GM21619 (cell line): Measurements from ENCODE around the gene TRMU.
"Not testable (repeated sequence)": the region's sequence is repeated elsewhere in the genome, so short reads cannot be mapped to it uniquely, and the experiment has no call there.

ENCODE experiments used
- ATAC-seq: cut with Tn5 transposase; IDR thresholded peaks from one replicate; pipeline ENCODE4 v1.9.1; 2021; ENCODE audit not compliant: unreplicated experiment

The TRMU gene

DNA sequence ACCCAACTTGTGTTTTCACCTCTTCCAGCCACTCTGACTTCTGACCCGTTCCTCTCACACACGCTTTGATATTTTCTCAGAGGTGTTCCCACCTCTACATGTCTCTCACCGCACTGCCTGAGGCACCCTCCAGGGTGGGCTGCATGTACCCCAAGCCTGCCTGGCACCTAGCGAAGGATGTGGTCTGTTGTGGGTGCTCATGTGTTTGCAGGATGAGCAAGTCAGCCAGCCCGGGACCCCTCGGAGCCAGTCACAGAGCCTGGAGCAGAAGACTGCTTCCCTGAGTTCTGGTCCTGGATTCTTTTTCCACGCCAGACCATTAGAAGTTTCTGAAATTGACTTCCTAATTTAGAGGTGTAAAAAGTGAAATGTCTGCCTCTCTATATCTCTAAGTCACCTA lies 35.0 kb upstream of the TRMU start:
- ATAC-seq, result no peak

DNA sequence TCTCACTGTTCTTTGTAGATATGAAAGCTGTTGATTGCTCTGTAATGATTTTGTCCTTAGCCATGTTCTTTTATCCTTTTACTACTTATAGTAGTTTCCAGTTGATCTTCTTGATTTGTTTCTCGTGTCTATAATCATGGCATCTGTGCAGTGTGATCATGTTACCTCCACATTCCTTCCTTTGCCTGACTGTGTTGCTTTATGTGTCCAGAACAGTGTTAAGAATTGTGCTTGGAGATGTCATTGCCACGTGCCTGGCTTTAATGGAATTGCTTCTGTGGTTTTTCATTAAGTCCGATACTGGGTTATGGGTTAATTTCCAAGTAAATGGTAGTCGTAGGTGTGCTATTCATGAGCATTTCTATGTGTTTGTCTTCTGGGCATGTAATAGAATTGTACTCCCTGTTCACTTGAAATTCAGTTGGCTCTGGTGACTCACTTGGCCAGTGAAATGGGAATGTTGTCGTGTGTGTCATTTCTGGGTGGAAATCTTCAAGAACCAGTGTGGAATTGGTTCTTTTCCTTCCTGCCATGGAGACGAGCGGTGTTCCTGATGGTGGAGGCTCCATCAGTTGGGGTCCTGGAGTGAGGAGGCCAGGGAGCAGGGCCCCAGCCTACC lies 32.1 kb upstream of the TRMU start:
- ATAC-seq, result no peak

DNA sequence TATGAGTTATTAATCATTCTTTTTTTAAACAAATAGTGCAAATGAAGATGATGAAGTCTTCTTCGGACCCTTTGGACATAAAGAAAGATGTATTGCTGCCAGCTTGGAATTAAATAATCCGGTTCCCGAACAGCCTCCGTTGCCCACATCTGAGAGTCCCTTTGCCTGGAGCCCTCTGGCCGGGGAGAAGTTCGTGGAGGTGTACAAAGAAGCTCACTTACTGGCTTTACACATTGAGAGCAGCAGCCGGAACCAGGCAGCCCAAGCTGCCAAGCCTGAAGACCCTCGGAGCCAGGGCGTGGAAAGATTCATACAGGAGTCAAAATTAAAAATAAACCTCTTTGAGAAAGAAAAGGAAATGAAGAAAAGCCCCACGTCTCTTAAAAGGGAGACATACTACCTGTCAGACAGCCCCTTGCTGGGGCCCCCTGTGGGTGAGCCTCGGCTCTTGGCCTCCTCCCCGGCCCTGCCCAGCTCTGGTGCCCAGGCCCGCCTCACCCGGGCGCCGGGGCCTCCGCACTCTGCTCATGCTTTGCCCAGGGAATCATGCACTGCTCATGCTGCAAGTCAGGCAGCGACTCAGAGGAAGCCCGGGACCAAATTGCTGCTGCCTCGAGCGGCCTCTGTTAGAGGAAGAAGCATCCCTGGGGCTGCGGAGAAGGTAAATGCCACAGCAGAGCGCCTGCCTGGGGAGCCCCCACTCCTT lies 27.1 kb upstream of the TRMU start:
- ATAC-seq, result no peak

DNA sequence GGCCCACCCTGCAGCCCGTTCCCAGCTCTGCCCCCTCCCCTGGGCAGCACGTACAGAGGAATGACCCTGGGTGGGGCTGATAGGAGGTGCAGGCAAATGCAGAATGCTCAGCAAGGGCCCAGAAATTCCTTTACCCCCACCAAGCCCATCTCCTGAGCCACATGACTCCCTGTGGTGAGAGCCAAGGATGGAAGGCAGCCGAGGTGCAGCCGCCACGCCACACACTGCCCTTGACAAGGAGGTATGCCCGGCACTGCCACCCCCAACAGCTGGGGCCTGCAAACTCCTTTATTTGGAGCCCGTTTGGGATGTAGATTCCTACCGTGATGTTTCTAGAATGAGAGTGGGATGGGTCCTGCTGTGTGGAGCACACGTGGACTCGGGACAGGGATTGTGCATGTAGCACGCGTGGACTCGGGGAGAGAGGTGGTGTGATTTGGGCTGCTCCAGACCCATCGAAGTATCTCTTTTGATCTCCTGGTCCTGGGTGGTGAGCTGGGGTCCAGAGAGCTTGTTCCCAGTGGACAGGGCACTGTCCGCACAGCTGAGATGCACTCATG lies 25.9 kb upstream of the TRMU start:
- ATAC-seq, result no peak

DNA sequence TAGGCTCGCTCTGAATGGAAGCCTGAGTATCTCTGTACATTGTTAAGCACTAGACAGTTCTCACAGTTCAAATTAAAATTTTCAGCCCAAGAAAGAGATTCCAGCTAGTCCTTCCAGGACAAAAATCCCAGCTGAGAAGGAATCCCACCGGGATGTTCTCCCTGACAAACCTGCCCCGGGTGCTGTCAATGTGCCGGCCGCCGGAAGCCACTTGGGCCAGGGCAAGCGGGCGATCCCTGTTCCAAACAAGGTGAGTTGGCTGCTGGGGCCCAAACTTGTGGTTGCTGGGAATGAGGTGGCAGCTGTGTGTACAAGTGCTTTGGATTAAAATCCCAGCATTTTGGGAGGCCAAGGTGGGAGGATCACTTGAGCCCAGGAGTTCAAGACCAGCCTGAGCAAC lies 23.5 kb upstream of the TRMU start:
- no peak for ATAC-seq

DNA sequence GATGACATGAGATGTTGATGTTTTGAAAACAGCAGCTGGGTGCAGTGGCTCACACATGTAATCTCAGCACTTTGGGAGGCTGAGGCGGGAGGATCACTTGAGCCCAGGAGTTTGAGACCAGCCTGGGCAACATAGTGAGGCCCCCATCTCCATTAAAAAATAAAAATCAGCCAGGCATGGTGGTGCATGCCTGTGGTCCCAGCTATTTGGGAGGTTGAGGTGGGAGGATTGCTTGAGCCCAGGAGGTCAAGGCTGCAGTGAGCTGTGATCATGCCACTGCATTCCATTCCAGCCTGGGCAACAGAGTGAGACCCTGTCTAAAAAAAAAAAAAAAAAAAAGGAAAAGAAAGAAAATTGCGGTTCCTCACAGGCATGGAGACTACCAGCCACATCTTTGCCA lies 22.7 kb upstream of the TRMU start:
- ATAC-seq, result not testable (repeated sequence)

DNA sequence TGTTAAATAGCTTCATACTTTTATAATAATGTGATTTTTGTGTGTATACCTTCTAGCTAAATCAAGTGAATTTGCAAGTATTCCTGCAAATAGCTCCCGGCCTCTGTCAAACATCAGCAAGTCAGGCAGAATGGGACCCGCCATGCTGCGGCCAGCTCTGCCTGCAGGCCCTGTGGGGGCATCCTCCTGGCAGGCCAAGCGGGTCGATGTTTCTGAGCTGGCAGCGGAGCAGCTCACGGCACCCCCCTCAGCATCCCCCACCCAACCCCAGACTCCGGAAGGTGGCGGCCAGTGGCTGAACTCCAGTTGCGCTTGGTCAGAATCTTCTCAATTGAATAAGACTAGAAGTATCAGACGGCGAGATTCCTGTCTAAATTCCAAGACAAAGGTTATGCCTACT lies 19.5 kb upstream of the TRMU start:
- ATAC-seq, result no peak

DNA sequence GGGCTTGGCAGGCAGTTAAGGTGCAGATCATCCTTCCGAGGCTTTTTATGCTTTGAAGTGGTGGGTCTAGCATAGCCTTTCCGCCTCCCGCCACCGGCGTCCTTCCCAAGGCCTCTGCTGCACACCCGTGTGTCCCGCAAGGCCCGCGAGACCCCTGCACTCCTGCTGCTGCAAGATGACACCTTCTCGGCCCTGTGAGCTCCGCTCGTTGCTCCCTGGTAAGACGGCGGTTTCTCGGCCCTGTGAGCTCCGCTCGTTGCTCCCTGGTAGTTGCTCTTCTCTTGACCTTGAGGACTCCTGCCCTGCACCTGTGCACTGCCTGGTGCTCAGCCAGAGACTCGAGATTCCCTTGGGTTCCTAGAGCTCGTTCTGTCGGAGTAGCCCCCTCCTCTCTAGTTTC lies 17.9 kb upstream of the TRMU start:
- no peak for ATAC-seq

DNA sequence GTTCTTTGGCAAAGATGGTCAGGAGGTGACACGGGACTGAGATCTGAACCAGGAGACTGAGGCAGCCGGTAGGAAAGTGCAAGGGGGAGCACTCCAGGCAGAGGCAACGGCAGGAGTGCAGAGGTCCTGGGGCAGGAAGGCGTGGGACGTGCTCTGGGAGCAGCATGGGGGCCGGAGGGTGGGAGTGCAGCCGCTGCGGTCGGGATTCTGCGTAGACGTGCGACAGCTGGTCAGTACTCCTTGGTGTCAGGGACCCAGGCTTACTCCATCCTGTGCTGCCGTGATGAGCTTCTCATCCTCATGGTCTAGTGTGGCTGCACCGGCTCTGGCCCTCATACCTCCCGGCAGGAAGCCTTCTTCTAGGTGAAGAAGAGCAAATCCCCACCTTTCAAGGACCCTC lies 16.9 kb upstream of the TRMU start:
- ATAC-seq, result no peak

DNA sequence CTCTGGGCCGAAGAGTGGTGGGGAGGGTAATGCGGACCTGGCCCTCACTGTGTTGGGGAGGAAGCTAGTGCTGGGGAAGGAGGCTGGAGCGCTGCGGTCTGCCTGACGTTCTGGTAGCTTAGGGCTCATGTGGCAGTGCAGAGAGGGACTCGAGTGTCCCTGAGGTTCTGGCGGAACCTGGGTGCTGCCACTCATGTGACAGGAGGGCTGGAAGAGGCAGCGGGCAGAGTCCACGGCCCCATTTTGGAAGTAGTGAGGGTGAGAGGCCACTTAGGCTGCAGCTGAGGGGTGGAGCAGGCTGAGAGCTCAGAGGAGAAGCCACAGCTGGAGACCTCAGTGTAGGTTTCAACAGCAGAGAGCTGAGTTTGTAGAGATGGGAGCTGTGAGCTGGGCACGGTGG lies 16.2 kb upstream of the TRMU start:
- ATAC-seq, result no peak

DNA sequence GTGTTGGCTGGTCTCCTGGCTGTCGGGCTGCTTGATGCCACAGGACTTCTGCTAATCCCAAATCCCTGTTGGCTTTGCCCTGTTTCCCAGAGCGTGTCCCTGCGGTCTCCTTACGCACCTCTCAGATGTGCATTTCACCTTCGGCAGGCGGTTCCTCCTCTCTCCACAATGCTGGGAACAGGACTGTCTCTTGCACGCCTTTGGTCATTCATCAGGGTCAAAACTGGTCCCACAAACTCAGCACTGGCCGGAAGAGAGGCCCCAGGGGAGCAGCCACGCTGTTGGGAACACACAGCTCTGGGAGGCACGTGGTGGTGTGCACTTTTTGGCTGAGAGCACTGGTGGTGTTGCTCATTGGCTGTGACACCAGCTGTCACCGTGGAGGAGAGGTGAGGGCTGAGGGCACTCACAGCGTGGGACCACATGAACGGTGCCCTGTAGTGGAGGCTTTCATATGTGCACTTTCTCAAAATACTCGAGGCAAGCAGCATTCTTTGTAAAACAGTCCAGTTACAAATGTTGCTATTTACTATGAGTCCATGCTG lies 15.3 kb upstream of the TRMU start:
- no peak for ATAC-seq

DNA sequence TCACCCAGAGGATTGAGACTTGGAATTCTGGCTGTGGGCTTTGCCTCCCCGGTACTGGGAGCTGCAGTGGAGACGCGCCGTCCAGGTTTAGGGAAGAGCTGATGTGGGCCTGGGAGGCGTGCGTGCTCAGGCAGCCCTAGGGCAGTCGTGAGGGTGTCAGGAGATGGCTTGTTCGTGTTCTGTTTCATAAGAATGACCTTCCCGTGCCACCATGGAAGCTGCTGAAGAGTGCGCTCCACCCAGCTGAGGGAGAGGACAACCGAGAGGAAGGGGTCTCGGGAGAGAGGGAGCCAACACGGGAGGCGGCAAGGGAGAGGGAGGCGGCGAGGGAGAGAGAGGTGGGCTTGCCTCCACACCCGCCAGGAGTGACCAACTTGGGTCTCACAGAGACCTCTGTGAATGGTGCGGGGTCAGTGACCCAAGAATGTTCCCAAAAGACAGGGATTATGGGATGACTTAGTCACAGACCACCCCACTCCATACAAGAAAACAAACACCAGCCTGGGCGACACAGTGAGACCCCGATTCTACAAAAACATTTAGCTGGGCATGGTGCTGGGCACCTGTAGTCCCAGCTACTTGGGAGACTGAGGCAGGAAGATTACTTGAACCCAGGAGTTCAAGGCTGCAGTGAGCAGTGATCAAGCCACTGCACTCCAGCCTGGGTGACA lies 14.7 kb upstream of the TRMU start:
- no peak for ATAC-seq

DNA sequence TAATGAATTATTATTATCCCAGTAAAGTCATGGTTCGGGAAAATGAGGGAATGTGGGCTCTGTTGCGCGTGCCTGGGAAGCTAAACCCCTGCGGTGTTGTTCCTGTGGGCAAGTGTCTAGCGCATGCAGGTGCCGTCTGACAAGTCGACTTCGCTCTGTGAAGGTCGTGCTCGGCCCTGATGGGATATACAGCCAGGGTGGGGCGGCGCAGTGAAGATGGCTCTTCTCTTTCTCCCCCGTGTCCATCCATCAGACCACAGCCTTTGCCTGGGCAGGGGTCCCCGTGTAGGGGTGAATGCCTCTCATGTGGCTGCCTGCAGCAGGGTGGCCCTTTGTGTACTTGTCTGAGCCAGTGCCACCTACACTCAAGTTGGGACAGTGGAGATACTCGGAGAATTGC lies 12.8 kb upstream of the TRMU start:
- ATAC-seq, result no peak

DNA sequence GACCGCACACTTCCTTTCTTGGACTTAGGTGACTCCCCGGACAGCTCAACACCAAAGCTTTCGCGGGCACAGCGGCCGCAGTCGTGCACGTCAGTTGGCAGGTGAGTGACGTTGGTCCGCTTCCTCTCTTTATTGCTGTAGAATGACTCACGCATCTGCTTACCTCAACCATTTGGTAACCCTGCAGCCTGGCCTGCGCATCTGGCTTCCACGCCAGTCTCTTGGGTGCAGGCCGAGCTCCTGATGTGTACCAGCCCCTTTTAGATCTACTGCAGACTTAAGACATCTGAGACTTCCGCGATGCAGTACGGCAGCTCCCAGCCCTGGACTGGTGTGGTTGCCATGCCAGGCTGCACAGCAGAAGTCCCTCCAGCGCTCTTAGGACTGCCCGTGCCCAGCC lies 12.4 kb upstream of the TRMU start:
- no peak for ATAC-seq

DNA sequence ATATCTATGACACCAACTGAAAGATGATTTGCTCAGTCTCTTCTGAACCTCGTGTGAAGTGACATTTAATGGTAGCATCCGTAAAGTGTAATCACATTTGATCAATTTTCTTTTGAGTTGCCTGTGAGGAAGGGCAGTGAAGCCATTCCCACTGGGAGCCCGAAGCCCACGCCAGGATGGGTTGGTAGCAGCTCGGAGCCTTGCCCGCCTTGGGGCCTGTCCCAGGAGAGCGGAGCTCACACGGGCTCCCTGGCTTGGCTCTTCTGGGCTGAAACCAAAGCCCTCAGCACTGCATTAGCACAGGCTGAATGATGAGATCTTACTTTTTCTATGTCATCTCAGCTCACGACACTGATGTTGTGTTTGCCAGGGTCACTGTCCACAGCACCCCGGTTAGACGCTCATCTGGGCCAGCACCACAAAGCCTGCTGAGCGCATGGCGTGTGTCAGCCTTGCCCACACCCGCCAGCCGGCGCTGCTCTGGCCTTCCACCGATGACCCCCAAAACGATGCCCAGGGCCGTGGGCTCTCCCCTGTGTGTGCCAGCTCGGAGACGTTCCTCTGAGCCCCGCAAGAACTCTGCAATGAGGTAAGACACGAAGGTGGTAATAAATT lies 9.3 kb upstream of the TRMU start:
- ATAC-seq, result no peak

DNA sequence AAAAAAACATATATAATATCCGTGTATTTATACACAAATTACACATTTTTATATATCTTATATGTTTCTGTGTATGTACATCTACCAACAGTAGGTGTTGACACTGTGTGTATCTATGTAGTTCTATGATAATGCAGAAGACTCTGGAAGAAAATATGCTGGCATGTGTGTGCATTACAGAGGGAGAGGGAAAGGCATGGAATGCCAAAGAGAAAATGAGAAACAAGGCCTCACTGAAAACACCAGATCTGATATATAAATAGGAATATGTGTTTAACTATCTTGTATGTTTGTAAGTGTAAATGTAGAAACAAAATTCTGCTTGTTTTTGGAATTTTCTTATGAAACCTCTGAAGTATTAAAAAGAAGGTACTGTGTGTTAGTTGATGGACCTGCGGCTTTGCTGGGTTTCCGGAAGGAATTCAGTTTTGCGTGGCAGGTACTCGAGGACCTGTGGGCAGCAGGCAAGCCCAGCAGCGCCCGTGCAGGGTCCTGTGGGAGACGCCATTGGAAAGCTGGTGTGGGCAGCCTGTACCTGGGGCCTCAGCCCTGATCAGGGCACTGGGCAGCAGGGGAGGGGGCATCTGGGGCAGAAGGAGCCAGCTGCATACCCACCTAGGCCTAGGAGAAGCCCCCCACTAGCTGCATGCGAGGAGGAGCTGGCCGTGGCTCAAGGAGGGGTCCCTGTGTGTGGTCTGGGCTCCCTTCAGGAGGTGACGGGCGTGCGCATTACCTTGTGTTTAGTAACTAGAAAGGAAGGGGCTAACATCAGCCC lies 7.6 kb upstream of the TRMU start:
- no peak for ATAC-seq

DNA sequence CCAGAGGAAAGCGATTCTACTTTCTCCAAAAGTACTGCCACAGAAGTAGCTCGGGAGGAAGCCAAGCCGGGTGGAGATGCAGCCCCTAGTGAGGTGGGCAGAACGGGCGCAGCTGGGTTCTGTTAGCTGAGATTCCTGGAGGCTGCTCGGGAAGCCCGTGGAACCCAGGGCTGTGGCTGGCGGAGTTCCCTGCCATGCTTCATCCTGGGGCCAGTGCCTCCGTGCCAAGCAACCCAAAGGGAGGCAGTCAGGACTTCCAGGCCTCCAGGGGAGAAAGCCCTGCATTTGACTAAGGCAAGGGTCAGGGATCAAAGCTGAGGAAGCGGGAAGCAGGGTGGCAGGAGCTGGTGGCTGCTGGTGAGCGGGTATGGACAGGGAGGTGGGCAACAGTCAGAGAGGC lies 6.7 kb upstream of the TRMU start:
- ATAC-seq, result no peak

DNA sequence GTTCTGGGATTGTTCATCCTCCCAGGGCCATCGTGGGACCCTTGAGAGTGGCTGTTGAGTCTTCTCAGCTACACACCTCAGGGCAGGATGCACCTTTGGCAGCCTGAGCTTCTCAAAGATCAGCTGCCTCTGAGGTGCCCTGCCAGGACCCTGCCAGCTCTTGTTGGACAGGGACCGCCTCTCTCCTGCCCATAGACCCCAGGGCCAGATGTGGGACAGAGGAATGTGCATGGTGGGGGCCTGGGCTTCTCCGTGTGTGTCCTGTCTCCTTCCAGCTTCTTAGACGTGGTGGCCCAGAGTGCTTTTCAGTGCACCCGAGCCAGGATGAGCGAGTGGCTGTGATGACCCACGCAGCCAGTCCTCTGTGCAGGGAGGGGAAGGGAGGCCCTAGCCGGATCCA lies 5.9 kb upstream of the TRMU start:
- no peak for ATAC-seq

DNA sequence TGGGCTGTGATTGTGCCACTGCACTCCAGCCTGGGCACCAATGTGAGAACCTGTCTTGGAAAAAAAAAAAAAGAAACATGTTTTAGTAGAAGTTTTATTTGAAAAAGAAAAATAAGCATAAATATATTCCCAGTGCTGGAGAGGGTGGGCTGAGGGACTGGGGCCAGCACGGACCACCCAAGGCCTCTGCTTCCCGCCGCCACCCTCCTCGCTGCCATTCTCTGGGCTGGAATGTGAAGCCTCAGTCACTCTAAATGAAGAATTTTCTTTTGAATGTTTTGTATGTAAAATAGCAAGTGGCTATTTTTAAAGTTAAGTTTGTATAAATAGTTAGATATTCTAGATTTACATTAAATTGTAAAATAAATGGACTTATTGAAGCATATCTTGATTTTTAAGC lies 5.1 kb upstream of the TRMU start:
- no peak for ATAC-seq

DNA sequence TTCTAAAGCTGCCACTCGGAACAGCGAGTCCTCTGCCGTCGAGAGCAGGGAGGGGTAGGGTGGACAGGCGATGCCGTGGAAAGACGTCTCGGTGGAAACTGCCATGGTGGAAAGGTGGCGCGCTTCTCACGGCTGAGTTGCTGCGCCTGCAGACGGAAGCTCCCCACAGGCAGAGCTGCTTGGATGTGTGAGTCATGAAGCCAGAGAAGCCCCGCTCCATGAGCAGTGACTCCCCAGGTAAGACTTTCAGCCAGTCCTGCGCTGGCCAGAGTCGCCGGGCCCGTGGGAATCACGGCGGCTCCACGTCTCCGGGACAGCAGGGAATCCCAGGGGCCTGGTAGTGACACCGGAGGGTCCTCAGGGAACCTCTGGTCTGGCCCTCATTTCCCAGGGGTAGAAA lies 4.0 kb upstream of the TRMU start:
- no peak for ATAC-seq
